LNCAP (cell line): ENCODE results near the gene TTLL6.
A peak's percentile ranks its signal among the peaks of the same experiment; 100 is the strongest.

Experiments used
- TF ChIP-seq, protein P1 (sequence below): fragments of 450-650 bp; IDR thresholded peaks from 2 replicates; pipeline ENCODE4 v1.5.1; 2017; ENCODE audit warnings: mild to moderate bottlenecking

Gene TTLL6

DNA sequence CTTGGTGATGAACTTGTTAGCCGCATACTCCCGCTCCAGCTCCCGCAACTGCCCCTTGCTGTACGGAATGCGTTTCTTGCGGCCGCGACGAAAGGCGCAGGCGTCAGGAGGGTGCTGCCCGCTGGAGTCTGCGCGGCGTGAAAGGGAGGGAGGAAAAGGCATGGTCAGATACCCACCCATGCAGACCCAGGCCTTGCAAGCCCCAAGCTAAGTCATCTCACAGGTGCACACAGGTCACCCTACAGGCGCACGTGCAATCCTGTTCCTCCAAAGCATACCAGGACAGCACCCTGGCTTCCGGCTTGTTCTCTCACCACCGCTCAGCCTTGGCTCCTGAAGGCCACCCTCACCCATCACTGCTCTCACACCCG, 90.1 kb downstream of the TTLL6 start:
- TF ChIP-seq, protein P1, sequence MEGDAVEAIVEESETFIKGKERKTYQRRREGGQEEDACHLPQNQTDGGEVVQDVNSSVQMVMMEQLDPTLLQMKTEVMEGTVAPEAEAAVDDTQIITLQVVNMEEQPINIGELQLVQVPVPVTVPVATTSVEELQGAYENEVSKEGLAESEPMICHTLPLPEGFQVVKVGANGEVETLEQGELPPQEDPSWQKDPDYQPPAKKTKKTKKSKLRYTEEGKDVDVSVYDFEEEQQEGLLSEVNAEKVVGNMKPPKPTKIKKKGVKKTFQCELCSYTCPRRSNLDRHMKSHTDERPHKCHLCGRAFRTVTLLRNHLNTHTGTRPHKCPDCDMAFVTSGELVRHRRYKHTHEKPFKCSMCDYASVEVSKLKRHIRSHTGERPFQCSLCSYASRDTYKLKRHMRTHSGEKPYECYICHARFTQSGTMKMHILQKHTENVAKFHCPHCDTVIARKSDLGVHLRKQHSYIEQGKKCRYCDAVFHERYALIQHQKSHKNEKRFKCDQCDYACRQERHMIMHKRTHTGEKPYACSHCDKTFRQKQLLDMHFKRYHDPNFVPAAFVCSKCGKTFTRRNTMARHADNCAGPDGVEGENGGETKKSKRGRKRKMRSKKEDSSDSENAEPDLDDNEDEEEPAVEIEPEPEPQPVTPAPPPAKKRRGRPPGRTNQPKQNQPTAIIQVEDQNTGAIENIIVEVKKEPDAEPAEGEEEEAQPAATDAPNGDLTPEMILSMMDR = no peak

DNA sequence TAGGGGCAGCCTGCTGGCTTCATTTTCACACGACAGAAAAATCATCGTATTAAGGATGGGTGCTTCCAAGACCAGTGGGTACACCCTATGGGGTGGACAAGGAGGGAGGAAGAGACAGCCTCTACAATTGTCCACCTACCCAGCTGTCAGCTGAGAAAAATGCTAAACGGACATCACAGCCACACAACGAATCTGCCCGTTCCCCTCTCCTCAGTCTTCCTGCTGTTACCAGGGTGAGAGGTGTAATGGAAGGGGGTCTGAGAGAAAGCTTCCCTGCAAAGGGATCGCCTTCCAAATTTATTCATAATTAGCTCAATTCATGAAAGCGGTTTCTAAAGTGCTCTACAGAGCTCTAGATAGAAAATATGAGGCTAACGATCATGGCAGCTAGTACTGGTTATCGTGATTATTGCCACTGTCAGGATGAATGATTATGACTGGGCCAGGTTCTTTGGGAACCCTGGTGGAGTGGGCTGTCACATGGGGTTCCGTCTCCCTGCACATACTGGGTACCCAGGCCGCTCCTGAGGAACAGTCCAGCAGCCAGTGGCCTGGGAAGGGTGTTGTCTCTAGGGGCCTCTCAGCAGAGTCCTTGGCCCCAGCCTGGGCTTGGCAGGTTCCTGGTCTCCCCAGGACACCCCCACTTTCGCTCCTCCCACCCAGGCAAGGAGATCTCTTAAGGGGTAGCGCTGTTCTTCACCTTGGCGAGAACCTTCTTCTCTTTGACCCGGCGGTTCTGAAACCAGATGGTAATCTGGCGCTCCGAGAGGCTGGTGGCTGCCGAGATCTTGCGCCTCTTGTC, 90.7 kb downstream of the TTLL6 start:
- TF ChIP-seq, protein P1 = no peak

DNA sequence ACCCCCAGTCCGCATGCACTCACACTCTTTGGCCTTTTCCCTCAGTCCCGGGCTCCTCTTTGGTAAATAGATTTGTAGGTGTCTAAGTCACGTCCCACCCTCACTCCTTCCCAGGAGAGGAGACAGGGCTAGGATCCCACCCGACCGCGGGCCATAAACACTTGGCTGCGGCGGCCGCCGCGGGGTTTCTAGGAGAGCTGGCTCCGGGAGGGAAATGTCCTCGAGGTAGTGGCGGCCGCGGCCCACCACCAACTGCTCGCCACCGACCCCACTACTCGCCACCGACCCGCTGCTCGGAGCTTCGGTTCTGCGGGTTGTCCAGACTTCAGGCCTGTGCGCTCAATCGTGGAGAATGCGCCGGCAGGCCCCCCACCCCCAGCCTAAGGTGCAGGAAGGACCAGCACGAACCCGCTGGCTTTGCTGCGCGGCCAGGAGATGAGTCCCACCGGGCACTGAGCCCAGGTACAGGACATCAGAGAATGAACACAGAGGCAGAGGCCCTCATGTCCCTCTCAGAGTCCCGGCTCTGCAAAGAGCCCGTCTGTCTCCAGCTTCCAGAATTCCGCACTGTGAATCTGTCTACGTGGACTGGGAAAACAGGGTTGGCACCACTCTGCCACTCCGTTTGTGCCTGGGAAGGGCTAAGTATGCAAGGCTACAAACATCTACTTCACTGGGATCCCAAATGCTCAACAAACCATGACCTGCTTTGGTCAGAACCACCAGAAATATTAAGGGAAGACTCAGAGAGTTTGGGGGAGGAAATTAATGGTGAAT, 91.6 kb downstream of the TTLL6 start:
- TF ChIP-seq, protein P1 = no peak

DNA sequence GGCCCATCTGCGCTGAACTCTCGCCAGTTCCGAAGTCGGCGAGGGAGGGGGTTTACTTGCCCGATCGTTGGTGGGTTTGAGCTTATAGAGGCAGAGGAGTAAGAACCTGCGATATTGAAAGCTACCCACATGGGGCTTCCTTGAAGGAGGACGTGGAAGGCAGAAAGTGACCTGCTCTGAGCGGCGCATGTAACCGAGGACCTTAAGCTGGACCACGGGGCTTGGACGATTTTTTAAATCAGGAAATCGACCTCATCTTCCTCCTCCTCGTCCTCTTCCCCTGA, 92.1 kb downstream of the TTLL6 start:
- TF ChIP-seq, protein P1 = no peak

DNA sequence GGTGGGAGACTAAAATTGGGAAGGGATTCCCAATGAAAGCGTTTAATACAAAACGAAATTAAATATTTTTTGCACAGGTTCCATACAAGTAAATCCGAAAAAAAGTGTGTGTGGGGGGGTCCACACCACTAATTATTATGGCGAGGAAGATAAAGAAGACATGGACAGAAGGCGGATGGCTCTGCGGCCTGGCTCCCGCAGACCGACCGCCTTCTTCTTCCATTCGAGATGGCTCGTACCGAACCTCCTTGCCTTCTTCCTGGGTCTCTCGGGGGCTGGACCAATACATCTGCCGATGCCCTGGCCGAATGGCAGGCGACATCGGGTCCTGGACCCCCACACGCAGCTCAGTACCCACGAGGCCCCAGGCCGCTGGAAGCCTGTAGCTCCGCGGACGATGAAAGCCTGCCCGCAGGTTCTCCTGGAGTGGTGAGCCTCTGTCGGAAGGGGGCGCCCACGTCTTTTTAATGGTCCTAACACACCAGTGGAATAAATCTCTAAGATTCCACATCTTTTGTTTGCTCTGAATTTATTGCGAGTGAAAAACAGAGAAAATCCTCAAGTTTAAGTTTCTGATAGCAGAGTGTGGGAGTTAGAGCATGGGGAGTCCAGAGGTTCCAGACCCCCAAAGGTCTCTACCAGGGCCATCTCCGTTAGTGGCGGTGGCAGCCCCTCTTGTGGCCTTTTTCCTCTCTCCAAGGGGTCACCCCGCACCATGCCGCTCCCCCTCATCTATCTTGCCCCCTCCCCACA, 92.6 kb downstream of the TTLL6 start:
- TF ChIP-seq, protein P1 = peak; percentile 70

DNA sequence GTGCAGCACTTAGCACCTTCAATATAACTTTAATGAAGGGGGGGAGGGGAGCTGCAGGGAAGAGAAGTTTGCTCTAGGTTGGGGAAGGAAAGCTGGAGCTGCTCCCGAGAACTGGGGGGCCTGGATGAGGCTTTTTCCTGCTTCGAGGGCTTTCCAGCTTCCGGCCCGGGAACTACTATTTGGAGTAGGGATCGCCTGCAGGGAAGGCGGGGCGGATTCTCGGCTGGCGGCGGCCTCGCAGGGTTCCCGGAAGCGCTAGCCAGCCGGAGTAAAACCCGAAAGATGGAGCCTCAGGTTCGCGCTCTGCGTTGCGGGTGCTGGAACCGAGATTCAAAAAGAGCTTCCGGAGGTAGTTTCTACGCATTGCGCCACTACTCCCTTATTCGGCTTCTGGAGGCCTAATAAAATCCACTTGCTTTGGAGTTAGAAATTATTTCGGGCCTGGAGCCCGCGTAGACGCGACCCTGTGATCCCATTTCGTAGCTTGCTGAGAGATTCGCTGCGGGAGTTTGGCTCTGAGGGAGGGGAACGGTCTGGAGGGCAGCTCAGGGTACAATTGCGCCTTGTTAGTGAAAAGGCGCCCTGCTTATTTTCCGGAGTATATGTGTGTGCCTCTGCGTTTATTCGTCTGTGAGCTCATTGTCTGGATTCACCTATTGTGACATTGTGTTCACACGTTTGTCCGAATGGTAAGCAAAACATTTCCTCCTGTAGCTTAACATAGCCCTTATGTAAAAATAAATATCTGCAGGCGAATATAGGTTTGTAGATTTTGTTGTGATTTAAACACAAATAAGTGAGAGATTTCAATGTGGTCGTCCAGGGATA, 93.4 kb downstream of the TTLL6 start:
- TF ChIP-seq, protein P1 = no peak

DNA sequence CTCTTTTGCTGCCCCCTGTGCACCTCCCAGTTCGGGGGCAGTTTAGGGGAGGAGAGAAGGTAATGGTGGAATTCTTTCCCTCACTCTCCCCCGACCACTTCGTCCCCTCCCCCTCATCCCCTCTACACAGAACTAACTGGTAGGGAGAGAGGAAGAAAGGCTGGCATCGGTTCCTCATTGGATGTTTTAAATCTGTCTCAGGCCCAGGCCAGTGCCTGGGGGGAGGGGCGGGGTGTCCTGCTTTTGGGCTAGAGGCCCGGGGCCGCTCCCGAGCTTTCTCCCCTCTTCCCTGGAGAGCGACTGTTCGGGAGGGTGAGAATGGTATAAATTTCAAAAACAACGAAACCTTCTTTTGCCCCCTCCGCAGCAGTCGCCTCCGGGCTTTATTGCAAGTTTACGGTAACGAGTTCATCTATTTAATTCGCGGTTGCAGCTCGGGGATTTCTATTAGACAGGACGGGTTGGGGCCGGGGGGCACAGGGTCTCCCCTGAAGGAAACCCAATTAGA, 94.1 kb downstream of the TTLL6 start, which contains the start of gene PRAC2:
TSS of gene PRAC2 (plus strand) at position 271 of the 508 bp plus-strand sequence. CDS start 1,226 bp downstream, outside the sequence.
- TF ChIP-seq, protein P1 = no peak
